Measurements from ENCODE around the gene THSD7B.
"Not testable (repeated sequence)": the region's sequence is repeated elsewhere in the genome, so short reads cannot be mapped to it uniquely, and the experiment has no call there.

THSD7B gene

DNA sequence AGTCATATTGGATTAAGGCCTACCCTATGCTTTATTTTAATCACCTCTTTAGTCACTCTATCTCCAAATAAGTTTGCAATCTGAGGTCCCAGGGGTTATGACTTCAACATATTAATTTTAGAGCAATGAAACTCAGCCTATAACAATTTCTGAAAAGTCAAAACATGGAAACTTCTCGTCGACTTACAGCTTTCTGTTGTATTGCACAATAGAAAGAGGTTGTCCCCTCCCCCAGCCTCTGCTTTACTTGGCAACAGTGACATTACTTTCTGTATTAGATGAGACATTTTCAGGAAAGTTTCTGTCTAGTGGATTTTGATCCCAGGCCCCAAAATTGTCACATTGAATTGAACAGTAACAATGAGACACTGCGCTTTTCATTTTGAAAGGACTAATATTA is 326.4 kb downstream of the THSD7B start:
- TF ChIP-seq, protein P1, sequence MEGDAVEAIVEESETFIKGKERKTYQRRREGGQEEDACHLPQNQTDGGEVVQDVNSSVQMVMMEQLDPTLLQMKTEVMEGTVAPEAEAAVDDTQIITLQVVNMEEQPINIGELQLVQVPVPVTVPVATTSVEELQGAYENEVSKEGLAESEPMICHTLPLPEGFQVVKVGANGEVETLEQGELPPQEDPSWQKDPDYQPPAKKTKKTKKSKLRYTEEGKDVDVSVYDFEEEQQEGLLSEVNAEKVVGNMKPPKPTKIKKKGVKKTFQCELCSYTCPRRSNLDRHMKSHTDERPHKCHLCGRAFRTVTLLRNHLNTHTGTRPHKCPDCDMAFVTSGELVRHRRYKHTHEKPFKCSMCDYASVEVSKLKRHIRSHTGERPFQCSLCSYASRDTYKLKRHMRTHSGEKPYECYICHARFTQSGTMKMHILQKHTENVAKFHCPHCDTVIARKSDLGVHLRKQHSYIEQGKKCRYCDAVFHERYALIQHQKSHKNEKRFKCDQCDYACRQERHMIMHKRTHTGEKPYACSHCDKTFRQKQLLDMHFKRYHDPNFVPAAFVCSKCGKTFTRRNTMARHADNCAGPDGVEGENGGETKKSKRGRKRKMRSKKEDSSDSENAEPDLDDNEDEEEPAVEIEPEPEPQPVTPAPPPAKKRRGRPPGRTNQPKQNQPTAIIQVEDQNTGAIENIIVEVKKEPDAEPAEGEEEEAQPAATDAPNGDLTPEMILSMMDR (IDR thresholded peaks at IDR 0.05; ENCODE audit: low read depth, low read length, missing control alignments) = no peak
- no peak for DNase-seq (ENCODE audit: low read depth)
- H3K4me3 ChIP-seq (ENCODE audit: low read depth, low read length) = no peak overlapping the region

DNA sequence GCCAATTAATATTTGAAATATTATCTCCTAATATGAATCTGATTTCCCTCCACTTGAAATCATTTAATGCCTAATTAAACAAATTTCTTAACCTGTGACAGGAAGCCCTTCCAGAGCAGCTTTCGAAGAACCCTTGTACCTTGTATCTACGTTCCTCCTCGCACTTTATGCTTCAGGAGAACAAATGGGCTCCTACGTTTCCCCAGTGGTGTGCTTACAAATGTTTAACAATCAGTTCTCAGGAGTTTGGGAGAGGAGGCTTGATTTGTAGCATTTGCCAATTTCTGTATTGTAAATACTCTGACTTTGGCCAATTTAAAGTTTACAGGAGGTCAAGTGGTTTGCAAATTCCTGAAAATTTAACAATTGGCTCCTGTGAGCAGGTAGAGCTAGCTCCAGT is 327.8 kb downstream of the THSD7B start:
- DNase-seq (ENCODE audit: low read depth) = no peak
- TF ChIP-seq, protein P1 (IDR thresholded peaks at IDR 0.05; ENCODE audit: low read depth, low read length, missing control alignments) = no peak
- no peak overlapping the region for H3K4me3 ChIP-seq (ENCODE audit: low read depth, low read length)

DNA sequence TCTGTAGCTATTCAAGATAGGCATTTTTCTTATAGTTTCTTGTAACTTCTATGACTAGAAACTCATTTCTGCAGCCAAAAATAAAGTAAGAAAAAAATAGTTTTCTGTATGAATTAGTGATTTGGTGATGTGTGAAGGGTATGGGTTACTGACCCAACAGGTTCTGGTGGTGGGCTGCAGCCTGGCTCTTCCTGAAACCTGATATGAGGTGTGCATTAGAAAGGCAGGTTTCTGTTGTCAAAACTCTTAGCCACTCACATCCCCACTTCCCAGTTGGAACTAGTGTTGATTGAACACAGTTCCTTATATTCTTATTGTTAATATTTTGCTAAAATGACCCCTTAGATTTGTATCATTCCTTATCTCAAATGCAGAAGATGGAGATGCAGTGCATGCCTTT is 330.8 kb downstream of the THSD7B start:
- H3K4me3 ChIP-seq (ENCODE audit: low read depth, low read length) = no peak overlapping the region
- DNase-seq (ENCODE audit: low read depth) = no peak
- TF ChIP-seq, protein P1 (IDR thresholded peaks at IDR 0.05; ENCODE audit: low read depth, low read length, missing control alignments) = no peak

DNA sequence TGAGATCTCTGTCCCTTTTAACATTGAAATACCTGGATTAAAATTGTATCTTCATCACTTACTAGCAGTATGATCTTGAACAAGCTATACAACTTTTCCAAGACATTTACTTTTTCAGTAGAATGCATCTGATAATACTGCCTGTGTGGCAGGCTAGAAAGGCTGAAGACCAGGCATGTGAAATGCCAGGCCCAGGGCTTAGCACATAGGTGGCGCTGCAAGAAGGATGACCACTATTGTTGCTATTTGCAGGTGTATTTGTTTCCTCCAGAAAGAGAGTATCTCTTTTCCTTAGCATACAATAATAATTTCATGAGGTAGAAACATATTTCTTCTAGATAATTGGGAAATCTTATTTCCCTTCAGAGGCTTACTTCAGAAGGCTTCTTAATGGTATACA is 331.3 kb downstream of the THSD7B start:
- no peak overlapping the region for H3K4me3 ChIP-seq (ENCODE audit: low read depth, low read length)
- TF ChIP-seq, protein P1 (IDR thresholded peaks at IDR 0.05; ENCODE audit: low read depth, low read length, missing control alignments) = peak; percentile 20
- no peak for DNase-seq (ENCODE audit: low read depth)

DNA sequence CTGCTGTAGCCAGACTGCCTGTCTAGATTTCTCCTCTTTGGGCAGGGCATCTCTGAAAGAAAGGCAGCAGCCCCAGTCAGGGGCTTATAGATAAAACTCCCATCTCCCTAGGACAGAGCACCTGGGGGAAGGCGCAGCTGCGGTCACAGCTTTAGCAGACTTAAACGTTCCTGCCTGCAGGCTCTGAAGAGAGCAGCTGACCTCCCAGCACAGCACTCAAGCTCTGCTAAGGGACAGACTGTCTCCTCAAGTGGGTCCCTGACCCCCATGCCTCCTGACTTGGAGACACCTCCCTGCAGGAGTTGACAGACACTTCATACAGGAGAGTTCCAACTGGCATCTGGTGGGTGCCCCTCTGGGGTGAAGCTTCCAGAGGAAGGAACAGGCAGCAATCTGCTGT is 336.5 kb downstream of the THSD7B start:
- not testable (repeated sequence) for DNase-seq (ENCODE audit: low read depth); H3K4me3 ChIP-seq (ENCODE audit: low read depth, low read length)

DNA sequence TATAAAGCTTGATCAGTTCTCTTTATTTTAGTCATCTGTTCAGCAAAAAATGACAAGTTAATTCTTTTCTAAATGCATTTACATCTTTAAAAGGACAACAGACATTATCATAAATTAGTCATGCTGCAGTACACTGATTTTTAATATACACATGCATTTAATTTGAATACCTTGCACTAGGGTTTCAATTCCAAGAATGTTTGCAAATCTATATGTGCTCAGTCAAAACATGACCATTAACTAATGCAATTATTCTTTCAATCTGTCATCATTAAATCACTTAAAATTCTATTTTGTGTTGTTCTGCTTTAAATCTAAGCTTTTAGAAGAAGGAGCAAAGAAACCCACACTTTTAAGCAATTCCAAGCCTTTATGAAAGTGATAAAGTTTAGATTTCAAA is 342.6 kb downstream of the THSD7B start:
- H3K4me3 ChIP-seq (ENCODE audit: low read depth, low read length) = no peak overlapping the region
- no peak for DNase-seq (ENCODE audit: low read depth)
- TF ChIP-seq, protein P1 (IDR thresholded peaks at IDR 0.05; ENCODE audit: low read depth, low read length, missing control alignments) = no peak

DNA sequence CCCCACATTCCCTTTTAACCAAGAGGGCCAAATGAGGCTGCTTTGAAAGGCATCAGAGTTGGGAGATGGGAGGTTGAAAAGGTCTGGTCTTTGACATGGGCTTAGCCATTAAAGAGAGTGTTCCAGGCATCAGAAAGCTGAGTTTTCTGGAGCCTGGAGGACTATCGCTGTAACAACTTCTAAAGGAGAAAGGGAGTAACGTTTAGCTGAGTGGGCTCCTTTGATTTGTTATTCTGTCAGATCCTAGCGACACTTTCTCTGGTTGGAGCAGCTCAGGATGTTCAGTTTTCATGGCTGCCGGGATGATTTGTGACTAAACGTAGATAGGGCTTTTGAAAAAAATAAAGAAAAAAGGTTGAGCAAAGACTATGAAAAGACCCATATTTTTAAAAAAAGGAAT is 346.6 kb downstream of the THSD7B start:
- no peak overlapping the region for H3K4me3 ChIP-seq (ENCODE audit: low read depth, low read length)
- DNase-seq (ENCODE audit: low read depth) = no peak
- TF ChIP-seq, protein P1 (IDR thresholded peaks at IDR 0.05; ENCODE audit: low read depth, low read length, missing control alignments) = no peak

Data from GM12864 (cell line).